ENCODE data around the gene COX19.

GRCh38 chr7:985127-985416 is 9.7 kb upstream of the COX19 start:
- TF ChIP-seq FOXP2 (optimal IDR thresholded peaks at IDR 0.05; ENCODE audit: control extremely low read depth, extremely low read length, insufficient read depth) (no peak), POLR2AphosphoS5 (IDR thresholded peaks at IDR 0.05; ENCODE audit: borderline replicate concordance, low read depth, low read length) (no peak), EZH2 (IDR thresholded peaks at IDR 0.05) (no peak)
